Bronchial smooth muscle cell (primary cell): ENCODE measurements around the gene PRSS58. TPM values are rescaled to one million over a fixed set of nuclear protein-coding genes. Genes with fewer than 3 reads are reported as not detected.

Source experiments
- total RNA-seq: library from RNA; depleted of rRNA; stranded (reverse); fragments of >200 nt; gene quantifications from 2 replicates; pipeline ENCODE4 v1.2.1, GENCODE V29; 2014

PRSS58 gene, protein sequence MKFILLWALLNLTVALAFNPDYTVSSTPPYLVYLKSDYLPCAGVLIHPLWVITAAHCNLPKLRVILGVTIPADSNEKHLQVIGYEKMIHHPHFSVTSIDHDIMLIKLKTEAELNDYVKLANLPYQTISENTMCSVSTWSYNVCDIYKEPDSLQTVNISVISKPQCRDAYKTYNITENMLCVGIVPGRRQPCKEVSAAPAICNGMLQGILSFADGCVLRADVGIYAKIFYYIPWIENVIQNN
- total RNA-seq = not detected in 2 replicates

DNA sequence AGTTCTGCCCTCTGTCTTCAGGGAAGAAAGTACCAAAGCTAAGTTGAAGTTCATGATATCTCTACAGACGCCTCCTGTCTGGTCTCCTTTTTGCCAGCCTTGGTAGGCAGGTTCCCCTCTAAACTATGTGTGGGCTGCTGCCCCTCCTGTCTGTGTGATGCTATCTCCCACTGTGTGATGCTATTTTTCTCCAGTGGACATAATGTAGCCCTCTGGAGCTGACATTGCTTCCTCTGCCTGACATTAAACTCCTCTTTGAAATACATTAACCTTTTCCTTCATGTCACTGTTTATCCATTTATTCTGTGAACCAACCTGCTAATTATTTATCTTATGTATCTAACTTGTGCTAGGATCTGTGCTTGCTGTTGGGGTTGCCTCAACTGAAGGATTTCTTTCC is at the start of gene PRSS58:
Gene PRSS58 (minus strand): TSS at position 101 of the 400 bp plus-strand sequence. CDS start 351 bp downstream, outside the sequence.

Other genes starting within 250 kb of the PRSS58 start
- not detected in 2 replicates for gene MGAM2, start 146.3 kb downstream of the PRSS58 start, total RNA-seq